ENCODE data around the gene BMP15. TPM values are rescaled to one million over a fixed set of nuclear protein-coding genes. Genes with fewer than 3 reads are reported as not detected.

The BMP15 gene
- total RNA-seq, 1 experiment from 2014 or later = not detected

- Histone ChIP-seq H3K4me3 (ENCODE audit: insufficient read depth, low read depth, low read length) (no peak overlapping the region), H3K27me3 (ENCODE audit: control insufficient read depth, insufficient read depth, low read length) (no peaks in the 10 kb centered on the region), H3K36me3 (replicated peaks; ENCODE audit: control insufficient read depth, insufficient read depth, low read length) (no peaks in the 10 kb centered on the region)
- no peak for DNase-seq
Measured at GRCh38 chrX:50941638-50942037, 31.1 kb downstream of the BMP15 start.

- no peak for DNase-seq
- no peaks in the 10 kb centered on the region for H3K27me3 ChIP-seq (ENCODE audit: control insufficient read depth, insufficient read depth, low read length)
- H3K4me3 ChIP-seq (ENCODE audit: insufficient read depth, low read depth, low read length) = no peak overlapping the region
- no peaks in the 10 kb centered on the region for H3K36me3 ChIP-seq (replicated peaks; ENCODE audit: control insufficient read depth, insufficient read depth, low read length)
Measured at GRCh38 chrX:50942471-50942870, 31.9 kb downstream of the BMP15 start.

- H3K36me3 ChIP-seq (replicated peaks; ENCODE audit: control insufficient read depth, insufficient read depth, low read length) = no peaks in the 10 kb centered on the region
- no peaks in the 10 kb centered on the region for H3K27me3 ChIP-seq (ENCODE audit: control insufficient read depth, insufficient read depth, low read length)
- no peak overlapping the region for H3K4me3 ChIP-seq (ENCODE audit: insufficient read depth, low read depth, low read length)
- DNase-seq = no peak
Measured at GRCh38 chrX:50952406-50952805, 41.9 kb downstream of the BMP15 start.

GRCh38 chrX:50953832-50954231 lies 43.3 kb downstream of the BMP15 start:
- Histone ChIP-seq H3K27me3 (ENCODE audit: control insufficient read depth, insufficient read depth, low read length) (no peaks in the 10 kb centered on the region), H3K36me3 (replicated peaks; ENCODE audit: control insufficient read depth, insufficient read depth, low read length) (no peaks in the 10 kb centered on the region), H3K4me3 (ENCODE audit: insufficient read depth, low read depth, low read length) (no peak overlapping the region)
- DNase-seq = no peak

GRCh38 chrX:50962156-50962555 lies 51.6 kb downstream of the BMP15 start:
- Histone ChIP-seq H3K4me3 (ENCODE audit: insufficient read depth, low read depth, low read length) (no peak overlapping the region), H3K27me3 (ENCODE audit: control insufficient read depth, insufficient read depth, low read length) (no peaks in the 10 kb centered on the region), H3K36me3 (replicated peaks; ENCODE audit: control insufficient read depth, insufficient read depth, low read length) (no peaks in the 10 kb centered on the region)
- DNase-seq = no peak

- Histone ChIP-seq H3K4me3 (ENCODE audit: insufficient read depth, low read depth, low read length) (no peak overlapping the region), H3K36me3 (replicated peaks; ENCODE audit: control insufficient read depth, insufficient read depth, low read length) (no peaks in the 10 kb centered on the region), H3K27me3 (ENCODE audit: control insufficient read depth, insufficient read depth, low read length) (no peaks in the 10 kb centered on the region)
- no peak for DNase-seq
Measured at GRCh38 chrX:50963842-50964241, 53.3 kb downstream of the BMP15 start.

Other genes starting within 250 kb of the BMP15 start
- gene SHROOM4, start 96.5 kb upstream of the BMP15 start, total RNA-seq (2014; rRNA removed; shearing (Covaris generic)) = 9.7 and 10.2 TPM in 2 replicates

Measured in H7 (cell line).